H1 (cell line): ENCODE results near the gene FBN1. TPM values are rescaled to one million over a fixed set of nuclear protein-coding genes. Genes with fewer than 3 reads are reported as not detected.

ENCODE experiments used
- JUN ChIP-seq: IDR thresholded peaks from 2 replicates; pipeline ENCODE4 v1.6.1; 2011; ENCODE audit warnings: low read depth, mild to moderate bottlenecking, improper control_type of control experiment, low read length
- polyA plus RNA-seq, 7 experiments: library from polyadenylated mRNA; depleted of rRNA in 3 of 7; stranded (reverse) in 5 of 7; unstranded in 2 of 7; fragments of >200 nt in 5 of 7; fragments of 200-250 nt in 2 of 7; gene quantifications; 1 replicate in 5 of 7; 2 replicates in 1 of 7; 4 replicates in 1 of 7; pipeline versions ENCODE4 v1.2.1 to v1.2.3, GENCODE V29; 2011 to 2013; ENCODE audit warnings: missing spikeins in 2 of 7, mixed read lengths in 2 of 7
- total RNA-seq: library from RNA; stranded (reverse); fragmentation: NEBNext Ultra II Directional; extraction: Animal tissue kit (Norgen Biotek cat#: 25700); gene quantifications from 2 replicates; pipeline ENCODE4 v1.2.1, GENCODE V29; 2021

The FBN1 gene
- total and polyA plus RNA-seq, 2 of the 8 experiments (the other 6 are each of a cell fraction or from before 2014, with no cell fraction given), result 3.0 to 4.0 TPM

GRCh38 chr15:48451241-48451640 is 194.3 kb downstream of the FBN1 start (continued):
- TF ChIP-seq JUN, result no peak
